Mucosa of descending colon (tissue), 3 donors: ENCODE results near the gene SBF2. TPM values are rescaled to one million over a fixed set of nuclear protein-coding genes. Genes with fewer than 3 reads are reported as not detected.
A peak's percentile ranks its signal among the peaks of the same experiment; 100 is the strongest.

Experiments used
- ATAC-seq: fragments of 200-7000 bp; cut with Tn5 transposase; one replicate; pipeline ENCODE4 v1.9.1; 2020; ENCODE audit warnings: mild to moderate bottlenecking, moderate library complexity
- DNase-seq, 3 donors: peaks; one replicate each; pipeline ENCODE4 v3.0.0-alpha.2; 2020
- H3K36me3 ChIP-seq: fragments of 200-600 bp; one replicate; pipeline ENCODE4 v1.8.0; 2021; ENCODE audit warnings: low read depth, mild to moderate bottlenecking
- H3K4me1 ChIP-seq: fragments of 200-600 bp; one replicate; pipeline ENCODE4 v1.8.0; 2021; ENCODE audit warnings: low read depth, mild to moderate bottlenecking
- H3K4me3 ChIP-seq: fragments of 200-600 bp; one replicate; pipeline ENCODE4 v1.8.0; 2021; ENCODE audit warnings: mild to moderate bottlenecking
- H3K9me3 ChIP-seq: fragments of 200-600 bp; one replicate; pipeline ENCODE4 v1.8.0; 2021; ENCODE audit warnings: mild to moderate bottlenecking
- intact Hi-C, 2 donors: fragments of 100-400 bp; cut with DNase I in 1 of 2; cut with micrococcal nuclease in 1 of 2; formaldehyde crosslinking; loops; one replicate each; pipeline versions ENCODE4 v1.11.0 to v1.11.1; 2022; cut with DNase I, micrococcal nuclease
- total RNA-seq, 3 donors: library from RNA; stranded (reverse); fragmentation: NEBNext Ultra II Directional in 2 of 3; extraction: Animal tissue kit (Norgen Biotek cat#: 25700) in 2 of 3; gene quantifications; one replicate each; pipeline versions ENCODE4 v1.2.1 to v1.2.4, GENCODE V29; 2021 to 2023
- TF ChIP-seq, protein P1 (sequence below): fragments of 200-600 bp; IDR thresholded peaks from one replicate; pipeline ENCODE4 v1.8.0; 2022; ENCODE audit warnings: antibody characterized with exemption, mild to moderate bottlenecking
- donor health status: DM: no; HTN: no; CAD: no; lungs with moderate emphysema.
- donor health status: DM: no; HTN: no; CAD: no.
- donor health status: DM: no; HTN: yes; CAD: no.

SBF2 gene
- total RNA-seq, 3 donors from 2014 or later = 35.2 to 60.3 (median 48.2) TPM

DNA sequence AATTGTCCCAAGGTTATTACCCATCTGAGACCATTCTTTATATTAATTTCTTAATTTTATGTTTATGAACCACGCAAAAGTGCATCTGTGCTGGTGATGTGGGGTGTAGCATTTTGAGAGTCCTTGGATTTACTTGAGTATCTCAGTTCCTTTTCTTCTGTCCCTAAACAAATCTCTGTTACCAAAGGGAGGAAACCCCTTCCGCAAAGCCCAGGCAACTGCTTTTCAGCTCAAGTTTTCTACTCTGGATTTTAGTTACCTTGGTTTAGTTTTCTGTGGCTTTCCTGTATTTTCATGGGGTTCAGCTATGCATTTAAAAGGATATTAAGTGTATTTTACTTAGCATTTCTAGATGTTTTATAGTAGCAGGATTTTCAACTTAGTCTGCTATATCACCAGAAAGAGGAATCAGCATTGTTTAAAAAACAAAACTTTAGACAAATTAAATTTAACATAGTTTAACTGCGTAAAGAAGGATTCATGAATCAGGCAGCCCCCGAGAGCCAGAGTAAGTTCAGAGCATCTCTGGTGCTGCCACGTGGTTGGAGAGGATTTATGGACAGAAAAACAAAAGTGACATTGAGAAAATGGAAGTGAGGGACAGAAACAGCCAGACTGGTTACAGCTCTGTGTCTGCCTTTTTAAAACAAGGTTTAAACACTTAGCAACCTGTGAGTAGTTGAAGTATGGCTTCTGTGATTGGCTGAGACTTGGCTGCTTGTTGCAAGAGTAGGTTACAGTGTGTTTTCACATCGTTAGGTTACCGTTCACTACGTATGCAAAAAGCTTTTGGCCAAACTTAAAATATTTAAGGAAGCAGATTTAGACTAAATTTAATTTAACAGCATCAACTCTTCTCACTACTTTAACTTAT is 20.4 kb upstream of the SBF2 start:
- intact Hi-C loops = no loop called here
- TF ChIP-seq, protein P1, sequence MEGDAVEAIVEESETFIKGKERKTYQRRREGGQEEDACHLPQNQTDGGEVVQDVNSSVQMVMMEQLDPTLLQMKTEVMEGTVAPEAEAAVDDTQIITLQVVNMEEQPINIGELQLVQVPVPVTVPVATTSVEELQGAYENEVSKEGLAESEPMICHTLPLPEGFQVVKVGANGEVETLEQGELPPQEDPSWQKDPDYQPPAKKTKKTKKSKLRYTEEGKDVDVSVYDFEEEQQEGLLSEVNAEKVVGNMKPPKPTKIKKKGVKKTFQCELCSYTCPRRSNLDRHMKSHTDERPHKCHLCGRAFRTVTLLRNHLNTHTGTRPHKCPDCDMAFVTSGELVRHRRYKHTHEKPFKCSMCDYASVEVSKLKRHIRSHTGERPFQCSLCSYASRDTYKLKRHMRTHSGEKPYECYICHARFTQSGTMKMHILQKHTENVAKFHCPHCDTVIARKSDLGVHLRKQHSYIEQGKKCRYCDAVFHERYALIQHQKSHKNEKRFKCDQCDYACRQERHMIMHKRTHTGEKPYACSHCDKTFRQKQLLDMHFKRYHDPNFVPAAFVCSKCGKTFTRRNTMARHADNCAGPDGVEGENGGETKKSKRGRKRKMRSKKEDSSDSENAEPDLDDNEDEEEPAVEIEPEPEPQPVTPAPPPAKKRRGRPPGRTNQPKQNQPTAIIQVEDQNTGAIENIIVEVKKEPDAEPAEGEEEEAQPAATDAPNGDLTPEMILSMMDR = no peak
- H3K36me3 ChIP-seq = no peaks in the 10 kb centered on the region
- peak in 1 of 3 donors; percentile 56 for DNase-seq
- no peak overlapping the region for H3K4me3 ChIP-seq
- H3K9me3 ChIP-seq = no peaks in the 10 kb centered on the region
- peak; percentile 59 for ATAC-seq
- H3K4me1 ChIP-seq = peaks cover 5% of the 10 kb centered on the region

DNA sequence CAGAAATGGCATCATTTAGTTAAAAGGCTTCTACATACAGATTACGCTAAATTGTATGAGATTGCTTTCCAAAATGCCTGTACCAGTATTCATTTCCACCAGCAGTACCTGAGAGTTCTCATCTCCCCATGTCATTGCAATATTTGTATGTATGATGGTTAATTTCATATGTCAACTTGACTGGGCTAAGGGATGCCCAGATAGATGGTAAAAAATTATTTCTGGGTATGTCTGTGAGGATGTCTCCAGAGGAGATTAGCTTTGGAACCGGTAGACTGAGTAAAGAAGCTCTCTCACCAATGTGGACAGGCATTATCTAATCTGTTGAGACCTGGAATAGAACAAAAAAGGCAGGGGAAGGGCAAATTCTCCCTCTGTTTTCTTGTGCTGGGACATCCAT is 17.8 kb upstream of the SBF2 start:
- no peaks in the 10 kb centered on the region for H3K9me3 ChIP-seq
- TF ChIP-seq, protein P1 = no peak
- ATAC-seq (no peak), DNase-seq (no peak)
- no peak overlapping the region for H3K4me3 ChIP-seq
- peaks cover 19% of the 10 kb centered on the region for H3K4me1 ChIP-seq
- intact Hi-C loops = no loop called here
- H3K36me3 ChIP-seq = no peaks in the 10 kb centered on the region

DNA sequence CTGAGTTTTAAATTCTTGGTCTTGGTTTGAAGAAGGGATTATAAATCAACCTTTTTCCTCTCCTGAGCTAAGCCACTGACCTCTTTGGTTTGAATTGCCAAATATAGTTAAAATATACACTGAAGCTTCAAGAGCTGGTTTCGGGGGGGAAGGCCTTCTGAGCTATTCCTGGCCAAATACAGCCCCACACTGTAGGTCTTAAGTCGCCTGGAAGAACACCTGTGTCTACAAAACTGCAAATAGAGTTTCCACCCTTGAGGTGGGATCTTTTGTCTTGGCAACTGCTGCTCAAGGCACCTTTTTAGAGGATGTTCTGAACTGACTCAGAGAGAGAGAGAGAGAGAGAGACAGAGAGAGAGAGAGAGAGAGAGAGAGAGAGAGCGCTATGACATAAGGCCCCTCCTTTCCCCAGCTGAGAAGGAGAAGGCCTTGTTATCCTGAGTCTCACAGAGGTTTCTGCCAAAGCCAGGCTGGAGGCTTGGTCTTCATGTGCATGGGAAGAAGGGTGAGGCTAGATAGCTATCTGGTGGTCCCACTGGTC is 16.4 kb upstream of the SBF2 start:
- TF ChIP-seq, protein P1 = no peak
- Histone ChIP-seq H3K4me3 (no peak overlapping the region), H3K36me3 (no peaks in the 10 kb centered on the region), H3K4me1 (peaks cover 23% of the 10 kb centered on the region), H3K9me3 (no peaks in the 10 kb centered on the region)
- ATAC-seq (no peak), DNase-seq (no peak)
- intact Hi-C loops = no loop called here

DNA sequence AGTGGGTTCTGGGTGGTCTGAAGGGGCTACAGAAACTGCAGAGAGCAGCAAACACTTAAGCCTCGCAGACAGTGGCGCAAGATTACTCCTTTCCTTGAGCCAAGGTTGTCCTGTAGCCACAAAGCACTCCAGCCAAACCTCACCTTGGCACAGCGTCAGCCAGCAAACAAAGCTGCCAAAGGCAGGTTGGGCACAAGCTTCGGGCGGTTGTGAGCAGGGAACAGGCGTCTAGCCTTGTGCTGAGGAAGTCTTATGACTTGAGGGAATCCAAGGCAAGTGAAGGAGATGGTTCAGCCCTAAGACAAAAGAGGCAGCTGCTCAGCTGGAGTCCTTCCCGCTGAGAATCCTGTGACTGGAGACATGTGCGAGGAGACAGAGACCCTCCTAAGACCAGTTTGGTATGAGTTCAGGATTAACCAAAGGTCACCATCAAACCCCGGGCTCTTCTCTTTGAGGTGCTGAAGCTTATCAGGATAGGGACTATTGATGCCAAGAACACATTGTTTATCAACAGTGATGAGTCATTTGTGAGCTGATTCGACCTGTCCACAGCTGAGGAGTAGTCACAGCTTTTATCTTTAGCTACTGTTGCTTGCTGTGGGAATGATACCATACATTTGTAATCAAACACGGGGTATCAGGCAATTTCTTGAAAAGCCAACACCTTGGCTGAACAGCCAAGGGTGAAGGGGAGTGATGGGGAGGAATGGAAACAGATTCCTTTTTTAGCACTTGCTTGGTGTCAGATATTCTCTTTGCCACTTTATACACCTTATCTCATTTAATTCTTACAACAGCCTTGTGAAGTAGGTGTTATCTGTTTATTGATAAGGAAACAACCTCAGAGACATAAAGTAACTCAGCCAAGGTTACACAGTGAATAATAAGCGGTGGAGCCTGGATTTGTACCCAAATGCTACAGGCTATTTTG is 15.4 kb upstream of the SBF2 start:
- H3K36me3 ChIP-seq = no peaks in the 10 kb centered on the region
- no peaks in the 10 kb centered on the region for H3K9me3 ChIP-seq
- peaks cover 27% of the 10 kb centered on the region for H3K4me1 ChIP-seq
- DNase-seq = peak; percentile 69 to 83 (median 83)
- TF ChIP-seq, protein P1 = no peak
- intact Hi-C loops = loop anchor here (5.0 to 10.0 kb wide), 2 partner anchors 102 to 105 kb away; no protein-coding TSS in a partner anchor
- H3K4me3 ChIP-seq = no peak overlapping the region
- ATAC-seq = peak; percentile 16

DNA sequence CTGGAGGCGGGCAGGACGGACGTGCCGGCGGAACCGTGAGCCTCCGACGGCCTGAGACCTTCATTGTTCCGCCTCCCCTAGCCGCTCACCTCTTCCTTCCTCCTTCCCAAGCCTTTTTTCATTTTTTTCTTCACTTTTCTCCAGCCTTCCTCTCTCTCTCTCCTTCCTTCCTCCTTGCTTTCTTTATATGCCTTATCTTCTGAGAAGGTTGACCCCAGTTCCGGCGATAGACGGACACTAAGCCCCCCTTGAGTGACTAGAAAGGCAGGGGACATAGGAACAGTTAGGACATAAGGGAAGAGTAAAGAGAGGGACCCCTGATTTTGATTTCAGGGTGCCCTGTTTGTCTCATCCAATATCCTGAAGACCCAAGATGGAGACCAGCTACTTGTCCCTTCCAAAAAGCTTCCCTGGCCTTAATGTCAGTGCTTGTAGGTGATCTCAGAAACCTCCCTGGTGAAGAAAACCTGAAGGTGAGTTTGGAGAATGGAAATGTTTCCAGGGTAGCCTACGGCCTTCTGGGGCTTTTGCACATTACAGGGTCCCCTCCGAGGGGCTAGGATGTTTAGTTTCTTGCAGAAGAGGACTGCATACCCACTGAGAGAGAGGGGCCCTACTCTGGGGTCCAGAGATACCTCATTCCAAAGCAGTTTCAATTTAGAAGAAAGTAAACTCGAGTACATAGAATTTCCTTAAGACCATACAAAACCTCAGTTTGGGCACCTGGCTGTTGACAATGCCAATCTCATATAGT is 14.4 kb upstream of the SBF2 start:
- Histone ChIP-seq H3K4me3 (no peak overlapping the region), H3K36me3 (no peaks in the 10 kb centered on the region), H3K4me1 (peaks cover 27% of the 10 kb centered on the region), H3K9me3 (no peaks in the 10 kb centered on the region)
- TF ChIP-seq, protein P1 = no peak
- DNase-seq (no peak), ATAC-seq (no peak)
- intact Hi-C loops = loop anchor here (5.0 to 10.0 kb wide), 2 partner anchors 101 to 104 kb away; no protein-coding TSS in a partner anchor
